ENCODE measurements around the gene FOXJ3.
A peak's percentile ranks its signal among the peaks of the same experiment; 100 is the strongest.

FOXJ3 gene

GRCh38 chr1:42175314-42176054 lies 159.6 kb downstream of the FOXJ3 start:
- TF ChIP-seq, protein P1, sequence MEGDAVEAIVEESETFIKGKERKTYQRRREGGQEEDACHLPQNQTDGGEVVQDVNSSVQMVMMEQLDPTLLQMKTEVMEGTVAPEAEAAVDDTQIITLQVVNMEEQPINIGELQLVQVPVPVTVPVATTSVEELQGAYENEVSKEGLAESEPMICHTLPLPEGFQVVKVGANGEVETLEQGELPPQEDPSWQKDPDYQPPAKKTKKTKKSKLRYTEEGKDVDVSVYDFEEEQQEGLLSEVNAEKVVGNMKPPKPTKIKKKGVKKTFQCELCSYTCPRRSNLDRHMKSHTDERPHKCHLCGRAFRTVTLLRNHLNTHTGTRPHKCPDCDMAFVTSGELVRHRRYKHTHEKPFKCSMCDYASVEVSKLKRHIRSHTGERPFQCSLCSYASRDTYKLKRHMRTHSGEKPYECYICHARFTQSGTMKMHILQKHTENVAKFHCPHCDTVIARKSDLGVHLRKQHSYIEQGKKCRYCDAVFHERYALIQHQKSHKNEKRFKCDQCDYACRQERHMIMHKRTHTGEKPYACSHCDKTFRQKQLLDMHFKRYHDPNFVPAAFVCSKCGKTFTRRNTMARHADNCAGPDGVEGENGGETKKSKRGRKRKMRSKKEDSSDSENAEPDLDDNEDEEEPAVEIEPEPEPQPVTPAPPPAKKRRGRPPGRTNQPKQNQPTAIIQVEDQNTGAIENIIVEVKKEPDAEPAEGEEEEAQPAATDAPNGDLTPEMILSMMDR (IDR thresholded peaks at IDR 0.05; ENCODE audit: control insufficient read depth, extremely low read depth, insufficient read depth), result no peak
- H3K4me3 ChIP-seq (ENCODE audit: low read depth, low read length), result no peak overlapping the region
- DNase-seq (ENCODE audit: low read depth), result no peak

DNA sequence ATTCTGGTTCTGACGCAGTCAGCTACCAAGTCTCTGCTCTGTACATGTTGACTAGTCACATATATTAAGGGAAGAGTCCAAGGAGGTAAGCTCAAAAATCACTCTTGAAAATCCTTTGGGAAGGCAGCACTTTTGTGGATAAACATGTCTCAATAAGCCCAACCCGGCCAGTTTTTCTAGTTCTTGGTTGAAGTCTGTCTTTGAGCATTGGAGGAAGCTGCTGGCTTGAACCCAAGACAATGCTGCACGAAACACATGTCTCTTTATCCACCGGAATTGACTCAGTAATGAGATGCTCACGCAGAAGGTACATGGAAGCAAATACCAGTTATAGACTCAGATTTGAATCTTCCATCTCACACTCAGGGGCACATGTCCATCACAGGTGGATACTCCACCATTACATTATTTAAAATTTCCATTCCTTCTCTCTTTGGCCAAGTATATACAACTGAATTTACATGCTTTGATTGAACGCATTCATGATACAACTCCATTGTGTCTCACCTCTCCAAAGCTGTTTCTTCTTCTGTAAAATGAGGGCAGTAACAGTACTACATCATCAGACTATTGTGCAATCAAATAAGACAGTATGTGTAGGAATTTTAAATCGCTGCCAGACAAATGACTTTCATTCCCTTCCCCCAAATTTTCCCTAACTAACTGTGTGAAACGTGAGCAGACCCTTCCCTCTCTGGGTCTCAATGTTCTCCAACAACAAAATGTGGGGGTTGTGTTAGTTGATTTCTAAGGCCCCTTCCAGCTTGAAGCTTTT lies 160.9 kb downstream of the FOXJ3 start:
- TF ChIP-seq, protein P1 (IDR thresholded peaks at IDR 0.05; ENCODE audit: control insufficient read depth, extremely low read depth, insufficient read depth), result no peak
- peak; percentile 93 for DNase-seq (ENCODE audit: low read depth)
- peak overlapping the region; percentile 25 for H3K4me3 ChIP-seq (ENCODE audit: low read depth, low read length)

DNA sequence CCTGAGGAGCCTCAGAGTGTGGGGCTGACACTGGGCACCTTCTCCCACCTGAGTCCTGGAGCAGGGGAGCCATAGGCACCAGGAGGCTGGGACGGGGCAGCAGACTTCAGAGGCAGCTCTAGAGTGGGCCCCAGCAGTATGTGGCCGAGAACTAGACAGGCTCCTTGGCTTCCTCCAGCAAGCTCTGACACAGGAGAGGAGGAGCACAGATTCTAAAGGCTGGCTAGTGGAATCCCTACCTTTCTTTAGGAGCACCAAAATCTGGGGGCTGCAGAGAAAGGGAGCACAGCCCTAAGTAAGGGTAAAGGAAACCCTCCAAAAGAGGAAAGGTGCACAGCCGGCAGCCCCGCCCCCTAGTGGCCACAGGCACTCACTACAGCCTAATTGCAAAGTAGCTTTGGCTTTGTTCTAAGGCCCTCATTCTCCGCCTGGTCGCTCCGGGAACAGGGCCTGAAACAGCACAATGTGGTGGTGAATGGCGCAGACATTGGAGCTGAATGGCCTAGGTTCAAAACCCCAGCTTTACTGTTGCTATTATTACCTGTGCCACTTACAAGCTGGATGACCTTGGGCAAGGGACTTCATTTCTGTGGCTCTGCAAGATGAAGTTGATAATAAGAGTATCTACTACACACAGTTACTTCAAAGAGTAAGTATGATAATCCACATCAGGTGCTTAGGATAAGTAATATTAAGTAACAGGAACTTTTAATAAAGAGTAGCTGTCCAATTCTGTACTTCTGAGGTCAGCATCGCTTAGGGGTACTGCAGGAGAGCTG lies 161.7 kb downstream of the FOXJ3 start:
- peak overlapping the region; percentile 25 for H3K4me3 ChIP-seq (ENCODE audit: low read depth, low read length)
- DNase-seq (ENCODE audit: low read depth), result no peak
- TF ChIP-seq, protein P1 (IDR thresholded peaks at IDR 0.05; ENCODE audit: control insufficient read depth, extremely low read depth, insufficient read depth), result peak; percentile 90

- no peak for DNase-seq (ENCODE audit: low read depth)
- no peak overlapping the region for H3K4me3 ChIP-seq (ENCODE audit: low read depth, low read length)
- TF ChIP-seq, protein P1 (IDR thresholded peaks at IDR 0.05; ENCODE audit: control insufficient read depth, extremely low read depth, insufficient read depth), result no peak
These were observed 162.5 kb downstream of the FOXJ3 start for GRCh38 chr1:42172381-42173133.

GRCh38 chr1:42171679-42172266 lies 163.3 kb downstream of the FOXJ3 start:
- no peak overlapping the region for H3K4me3 ChIP-seq (ENCODE audit: low read depth, low read length)
- TF ChIP-seq, protein P1 (IDR thresholded peaks at IDR 0.05; ENCODE audit: control insufficient read depth, extremely low read depth, insufficient read depth), result no peak
- DNase-seq (ENCODE audit: low read depth), result no peak
